Ishikawa (cell line): ENCODE measurements around the gene CFAP65.

ENCODE experiments used
- CEBPB ChIP-seq: IDR thresholded peaks from 2 replicates; pipeline ENCODE4 v1.6.1; 2012
- CREB1 ChIP-seq: IDR thresholded peaks from 2 replicates; pipeline ENCODE4 v1.6.1; 2012; ENCODE audit warnings: low read depth
- EGR1 ChIP-seq: IDR thresholded peaks from 2 replicates; pipeline ENCODE4 v1.6.1; 2012
- EP300 ChIP-seq: IDR thresholded peaks from 2 replicates; pipeline ENCODE4 v1.6.1; 2012; ENCODE audit warnings: borderline replicate concordance
- FOXM1 ChIP-seq: IDR thresholded peaks from 2 replicates; pipeline ENCODE4 v1.6.1; 2012; ENCODE audit warnings: low read depth, borderline replicate concordance
- NFIC ChIP-seq: IDR thresholded peaks from 2 replicates; pipeline ENCODE4 v1.6.1; 2012
- RAD21 ChIP-seq: IDR thresholded peaks from 2 replicates; pipeline ENCODE4 v1.6.1; 2012; ENCODE audit warnings: low read depth
- TAF1 ChIP-seq: IDR thresholded peaks from 2 replicates; pipeline ENCODE4 v1.6.1; 2012; ENCODE audit warnings: low read depth, mild to moderate bottlenecking
- TCF12 ChIP-seq: IDR thresholded peaks from 2 replicates; pipeline ENCODE4 v1.6.1; 2012; ENCODE audit warnings: low read depth
- TEAD4 ChIP-seq: IDR thresholded peaks from 2 replicates; pipeline ENCODE4 v1.6.1; 2012
- YY1 ChIP-seq: IDR thresholded peaks from 2 replicates; pipeline ENCODE4 v1.6.1; 2012; ENCODE audit warnings: low read depth
- ZBTB7A ChIP-seq: IDR thresholded peaks from 2 replicates; pipeline ENCODE4 v1.6.1; 2012; ENCODE audit warnings: low read depth
- TF ChIP-seq, protein P1 (sequence below): IDR thresholded peaks from 2 replicates; pipeline ENCODE4 v1.6.1; 2012
- TF ChIP-seq, protein P2 (sequence below): IDR thresholded peaks from 2 replicates; pipeline ENCODE4 v1.6.1; 2012
- TF ChIP-seq, protein P3 (sequence below): IDR thresholded peaks from 2 replicates; pipeline ENCODE4 v1.6.1; 2012; ENCODE audit warnings: low read depth, mild to moderate bottlenecking

CFAP65 gene

DNA sequence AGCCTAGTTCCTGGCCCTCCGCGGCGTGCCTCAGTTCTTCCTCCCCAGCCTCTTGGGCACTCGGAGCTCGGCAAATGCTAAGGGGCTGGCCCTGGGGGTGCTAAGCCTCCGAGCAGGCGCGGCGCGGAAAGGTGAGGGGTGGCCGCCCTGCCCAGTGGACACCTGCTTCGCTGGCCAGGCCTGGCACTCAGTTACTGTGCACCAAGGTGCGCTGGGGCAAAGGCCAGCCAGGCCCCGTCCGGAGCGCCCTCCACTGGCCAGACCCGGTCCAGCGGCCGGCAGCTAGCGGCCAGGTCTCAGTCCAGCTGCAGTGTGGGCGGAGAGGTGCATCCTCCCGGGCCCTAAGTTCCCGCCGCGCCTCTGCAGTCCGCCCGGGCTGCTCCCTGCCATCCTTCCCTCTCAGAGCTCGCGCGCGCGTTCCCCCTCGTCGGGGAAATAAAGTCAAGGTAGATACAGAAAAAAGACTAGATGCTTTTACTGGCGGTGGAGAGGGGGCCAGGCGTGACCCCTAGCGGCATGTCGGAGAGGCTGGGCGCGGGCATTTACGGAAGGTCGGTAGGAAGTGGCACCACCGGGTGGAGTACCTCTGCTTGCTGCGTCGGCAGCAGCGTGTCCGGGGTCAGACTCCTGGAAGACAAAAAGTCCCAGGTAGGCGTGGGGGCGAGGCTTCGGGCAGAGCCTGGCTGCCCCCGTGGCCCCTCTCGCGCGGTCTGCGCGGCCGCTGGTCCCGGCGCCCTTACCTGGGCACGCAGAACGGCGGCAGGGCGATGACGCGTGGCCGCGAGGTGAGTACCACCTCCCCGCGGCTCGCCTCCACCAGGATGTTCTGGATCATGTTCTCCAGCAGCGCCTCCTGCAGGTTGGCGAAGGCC, 38.7 kb downstream of the CFAP65 start:
- TF ChIP-seq TCF12 (0 out of 2 replicates have a peak, but pooled peaks have one; percentile 16), ZBTB7A (no peak), RAD21 (peak; percentile 31; the same call in 1 of the 2 replicates), NFIC (no peak), EGR1 (peak; percentile 87)

DNA sequence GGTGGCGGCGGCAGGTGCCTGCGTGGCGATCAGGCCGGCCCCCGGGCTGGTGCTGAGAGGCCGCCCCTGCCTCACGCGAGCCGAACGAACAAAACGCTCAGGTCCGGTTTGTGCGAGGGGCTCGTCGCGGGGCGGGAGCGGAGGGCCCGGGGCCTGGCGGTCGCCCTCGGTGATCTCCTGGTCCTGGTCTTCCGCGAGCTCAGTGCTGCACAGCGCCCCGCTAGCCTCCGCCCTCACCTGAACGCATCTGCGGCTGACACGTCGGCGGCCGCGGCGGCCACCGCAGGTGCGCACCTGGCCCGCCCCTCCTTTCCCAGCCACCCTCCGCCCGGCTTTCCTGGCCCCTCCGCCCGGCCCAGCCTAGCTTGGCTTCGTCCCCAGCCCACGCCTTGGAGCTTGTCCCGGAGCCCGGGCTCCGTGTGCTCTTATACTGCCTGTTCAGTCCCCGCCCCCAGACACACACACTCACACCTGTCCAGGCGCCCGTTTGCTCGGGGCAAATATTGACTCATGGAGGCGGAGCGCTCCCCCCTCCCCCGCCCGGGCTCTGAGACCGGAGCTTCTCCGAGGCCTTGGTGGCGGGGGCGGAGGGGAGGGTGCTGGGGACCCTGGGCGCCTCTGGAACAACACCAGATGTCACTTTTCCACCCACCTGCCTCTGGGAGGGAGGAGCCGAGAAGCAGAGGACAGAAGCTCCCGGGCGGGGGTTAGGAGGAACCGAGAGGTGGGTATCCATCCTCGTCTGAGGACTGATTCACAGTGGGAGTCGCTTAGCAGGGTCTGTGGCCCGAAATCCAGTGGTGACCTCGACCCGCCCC, 39.5 kb downstream of the CFAP65 start:
- TF ChIP-seq NFIC, result no peak
- TF ChIP-seq EP300, result no peak
- no peak for TF ChIP-seq TAF1
- TF ChIP-seq TEAD4, result no peak
- no peak for TF ChIP-seq RAD21
- TF ChIP-seq YY1, result no peak
- no peak for TF ChIP-seq FOXM1
- TF ChIP-seq, protein P1, sequence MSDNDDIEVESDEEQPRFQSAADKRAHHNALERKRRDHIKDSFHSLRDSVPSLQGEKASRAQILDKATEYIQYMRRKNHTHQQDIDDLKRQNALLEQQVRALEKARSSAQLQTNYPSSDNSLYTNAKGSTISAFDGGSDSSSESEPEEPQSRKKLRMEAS, result peak; percentile 31; the same call in 1 of the 2 replicates
- no peak for TF ChIP-seq CEBPB
- 0 out of 2 replicates have a peak, but pooled peaks have one; percentile 8 for TF ChIP-seq EGR1
- TF ChIP-seq, protein P2, sequence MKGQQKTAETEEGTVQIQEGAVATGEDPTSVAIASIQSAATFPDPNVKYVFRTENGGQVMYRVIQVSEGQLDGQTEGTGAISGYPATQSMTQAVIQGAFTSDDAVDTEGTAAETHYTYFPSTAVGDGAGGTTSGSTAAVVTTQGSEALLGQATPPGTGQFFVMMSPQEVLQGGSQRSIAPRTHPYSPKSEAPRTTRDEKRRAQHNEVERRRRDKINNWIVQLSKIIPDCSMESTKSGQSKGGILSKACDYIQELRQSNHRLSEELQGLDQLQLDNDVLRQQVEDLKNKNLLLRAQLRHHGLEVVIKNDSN, result no peak
- TF ChIP-seq, protein P3, sequence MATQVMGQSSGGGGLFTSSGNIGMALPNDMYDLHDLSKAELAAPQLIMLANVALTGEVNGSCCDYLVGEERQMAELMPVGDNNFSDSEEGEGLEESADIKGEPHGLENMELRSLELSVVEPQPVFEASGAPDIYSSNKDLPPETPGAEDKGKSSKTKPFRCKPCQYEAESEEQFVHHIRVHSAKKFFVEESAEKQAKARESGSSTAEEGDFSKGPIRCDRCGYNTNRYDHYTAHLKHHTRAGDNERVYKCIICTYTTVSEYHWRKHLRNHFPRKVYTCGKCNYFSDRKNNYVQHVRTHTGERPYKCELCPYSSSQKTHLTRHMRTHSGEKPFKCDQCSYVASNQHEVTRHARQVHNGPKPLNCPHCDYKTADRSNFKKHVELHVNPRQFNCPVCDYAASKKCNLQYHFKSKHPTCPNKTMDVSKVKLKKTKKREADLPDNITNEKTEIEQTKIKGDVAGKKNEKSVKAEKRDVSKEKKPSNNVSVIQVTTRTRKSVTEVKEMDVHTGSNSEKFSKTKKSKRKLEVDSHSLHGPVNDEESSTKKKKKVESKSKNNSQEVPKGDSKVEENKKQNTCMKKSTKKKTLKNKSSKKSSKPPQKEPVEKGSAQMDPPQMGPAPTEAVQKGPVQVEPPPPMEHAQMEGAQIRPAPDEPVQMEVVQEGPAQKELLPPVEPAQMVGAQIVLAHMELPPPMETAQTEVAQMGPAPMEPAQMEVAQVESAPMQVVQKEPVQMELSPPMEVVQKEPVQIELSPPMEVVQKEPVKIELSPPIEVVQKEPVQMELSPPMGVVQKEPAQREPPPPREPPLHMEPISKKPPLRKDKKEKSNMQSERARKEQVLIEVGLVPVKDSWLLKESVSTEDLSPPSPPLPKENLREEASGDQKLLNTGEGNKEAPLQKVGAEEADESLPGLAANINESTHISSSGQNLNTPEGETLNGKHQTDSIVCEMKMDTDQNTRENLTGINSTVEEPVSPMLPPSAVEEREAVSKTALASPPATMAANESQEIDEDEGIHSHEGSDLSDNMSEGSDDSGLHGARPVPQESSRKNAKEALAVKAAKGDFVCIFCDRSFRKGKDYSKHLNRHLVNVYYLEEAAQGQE, result no peak
- no peak for TF ChIP-seq CREB1
- no peak for TF ChIP-seq TCF12
- TF ChIP-seq ZBTB7A, result 0 out of 2 replicates have a peak, but pooled peaks have one; percentile 45

DNA sequence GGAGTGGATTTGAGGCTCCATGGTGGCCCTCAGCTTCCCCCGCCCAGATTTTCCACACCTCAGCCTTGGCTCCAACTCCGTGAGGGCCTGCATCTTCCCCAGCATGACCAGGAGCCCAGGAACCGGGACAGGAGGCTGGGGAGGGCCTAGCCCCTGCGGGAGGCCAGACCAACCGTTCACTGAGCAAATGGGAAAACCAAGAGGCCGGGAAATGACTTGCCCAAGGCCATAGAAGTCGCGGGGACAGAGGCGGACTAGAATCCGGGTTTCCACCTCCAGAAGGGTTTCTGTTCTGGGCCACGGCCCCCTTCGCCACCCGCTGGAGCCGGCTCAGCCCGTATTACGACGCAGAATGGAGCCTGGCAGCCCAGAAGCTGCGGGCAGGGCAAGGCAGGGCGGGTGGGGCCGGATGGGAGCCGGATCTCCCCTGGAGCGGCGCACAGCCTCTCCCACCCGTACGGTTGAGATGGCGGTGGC, 40.2 kb downstream of the CFAP65 start:
- TF ChIP-seq, protein P2, result no peak
- TF ChIP-seq ZBTB7A (no peak), CEBPB (no peak), TCF12 (no peak), TAF1 (no peak), CREB1 (no peak), EP300 (no peak), FOXM1 (no peak), RAD21 (no peak)
- TF ChIP-seq, protein P3, result no peak
- TF ChIP-seq, protein P1, result no peak

DNA sequence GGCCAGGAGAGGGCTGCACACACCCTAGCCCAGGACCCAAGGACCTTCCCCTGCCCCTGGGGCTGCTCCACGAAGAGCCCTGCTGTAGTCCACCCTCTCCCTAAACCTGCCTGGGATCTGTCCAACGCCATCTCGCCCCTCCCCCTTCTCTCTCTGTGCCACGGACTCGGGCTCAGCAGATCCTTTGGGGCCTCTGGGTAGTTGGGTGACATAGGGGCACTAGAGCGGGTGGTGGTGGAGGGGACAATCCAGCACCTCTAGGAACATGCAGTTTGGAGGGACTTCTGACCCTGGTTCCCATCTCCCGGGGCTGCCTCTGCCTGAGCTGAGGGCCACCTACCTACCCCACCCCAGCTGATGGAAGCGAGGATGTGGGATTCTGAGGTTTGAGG, 40.8 kb downstream of the CFAP65 start:
- TF ChIP-seq TAF1, result no peak

DNA sequence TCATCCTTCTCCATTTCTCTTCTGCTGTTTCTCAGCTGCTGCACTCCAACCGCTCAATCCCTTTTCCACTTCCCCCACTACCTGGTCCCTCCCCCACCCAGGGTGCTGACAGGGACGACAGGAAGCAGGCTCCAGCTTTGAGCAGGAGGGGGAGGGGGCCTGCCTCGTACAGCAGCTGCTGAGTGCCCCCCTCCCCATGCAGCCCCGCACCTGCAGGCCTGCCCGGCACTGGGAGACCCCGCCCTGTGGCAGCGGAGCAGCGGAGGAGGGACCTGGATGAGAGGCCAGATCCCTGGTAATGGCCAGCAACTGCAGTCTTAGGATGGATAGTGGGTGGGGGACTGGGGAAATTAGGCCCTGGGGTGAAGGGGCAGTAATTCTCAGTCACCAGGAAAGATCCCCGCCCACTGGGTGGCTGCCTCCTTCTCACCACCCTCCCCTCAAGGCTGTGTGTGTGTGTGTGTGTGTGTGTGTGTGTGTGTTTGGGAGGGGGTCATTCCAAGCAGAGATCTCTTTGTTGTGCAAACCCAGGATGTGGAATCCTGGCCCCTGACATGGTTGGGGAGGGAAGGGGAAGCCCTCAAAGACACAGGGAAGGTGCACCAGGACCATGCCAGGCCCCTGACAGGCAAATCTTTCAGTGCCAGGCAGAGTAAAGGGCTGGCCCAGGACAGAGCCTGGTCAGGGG, 41.3 kb downstream of the CFAP65 start:
- TF ChIP-seq YY1 (no peak), EP300 (no peak), TCF12 (no peak), EGR1 (no peak), NFIC (no peak), RAD21 (no peak), TAF1 (no peak), FOXM1 (no peak), CREB1 (no peak), CEBPB (no peak), TEAD4 (no peak), ZBTB7A (no peak)
- TF ChIP-seq, protein P1, result no peak
- TF ChIP-seq, protein P2, result no peak
- TF ChIP-seq, protein P3, result no peak
